IMR-90 (cell line): Measurements from ENCODE around the gene WIPI1. TPM values are rescaled to one million over a fixed set of nuclear protein-coding genes. Genes with fewer than 3 reads are reported as not detected.

Source experiments
- microRNA-seq, 2 experiments: library from miRNA; stranded (forward) in 1 of 2; unstranded in 1 of 2; fragments of 10-50 nt in 1 of 2; fragments of <30 nt in 1 of 2; gene quantifications in 1 of 2; microRNA quantifications in 1 of 2; one replicate each; pipeline versions ENCODE3 to v1.1.0; 2013 to 2020; ENCODE audit not compliant: insufficient read depth in 1 of 2, insufficient read length in 1 of 2, unreplicated experiment in 1 of 2
- polyA plus RNA-seq, 3 experiments: library from polyadenylated mRNA; depleted of rRNA; stranded (reverse); fragments of >200 nt; gene quantifications; 2 replicates each; pipeline ENCODE4 v1.2.3, GENCODE V29; 2012; ENCODE audit warnings: low replicate concordance in 1 of 3
- small RNA-seq, 5 experiments: library from RNA; depleted of rRNA; stranded (forward); fragments of <200 nt; gene quantifications; one replicate each; pipeline ENCODE3, GENCODE V24; 2012
- total RNA-seq: library from RNA; depleted of rRNA; stranded (reverse); fragments of >200 nt; gene quantifications from 2 replicates; pipeline ENCODE4 v1.2.3, GENCODE V29; 2012; rRNA removed

WIPI1 gene
- total and polyA plus RNA-seq, 2 of the 4 experiments (the other 2 are of a cell fraction) = 78.6 to 129 TPM

Small RNA genes within 50 kb of the gene (microRNA-seq; reads per million reads assigned to microRNA genes)
- gene MIR635 = 0 reads per million in 2 experiments

Small RNA genes within 50 kb of the gene (small RNA-seq; reads per million reads assigned to genes)
- 0 reads per million in 5 experiments for gene MIR635

Other genes with a start within 250 kb of the WIPI1 start
- 90.2 and 100.0 TPM in 2 replicates for gene AMZ2, start 209.5 kb downstream of the WIPI1 start, total RNA-seq
- gene AMZ2, start 209.5 kb downstream of the WIPI1 start, polyA plus RNA-seq (2012; rRNA removed) = 64.6 and 65.4 TPM in 2 replicates
- gene SLC16A6, start 166.4 kb downstream of the WIPI1 start, total RNA-seq = 0.54 and 0.83 TPM in 2 replicates
- 0.22 and 0.29 TPM in 2 replicates for gene SLC16A6, start 166.4 kb downstream of the WIPI1 start, polyA plus RNA-seq (2012; rRNA removed)
- 2.9 and 3.1 TPM in 2 replicates for gene ARSG, start 166.0 kb downstream of the WIPI1 start, total RNA-seq
- 2.5 and 3.0 TPM in 2 replicates for gene ARSG, start 166.0 kb downstream of the WIPI1 start, polyA plus RNA-seq (2012; rRNA removed)
- gene PRKAR1A, start 54.9 kb upstream of the WIPI1 start, total RNA-seq = 256 and 278 TPM in 2 replicates
- 138 and 145 TPM in 2 replicates for gene PRKAR1A, start 54.9 kb upstream of the WIPI1 start, polyA plus RNA-seq (2012; rRNA removed)
- gene FAM20A, start 143.9 kb upstream of the WIPI1 start, total RNA-seq = not detected in 2 replicates
- gene FAM20A, start 143.9 kb upstream of the WIPI1 start, polyA plus RNA-seq (2012; rRNA removed) = not detected in 2 replicates